Upper lobe of left lung (tissue), 4 donors: ENCODE results near the gene STK11.

Experiments
- EP300 ChIP-seq, 4 donors: sonication (generic); formaldehyde crosslinking; IDR thresholded peaks; one replicate each; pipeline ENCODE4 v1.5.1; 2017; ENCODE audit warnings: antibody characterized with exemption in 4 of 4, control low read depth in 2 of 4
- POLR2A ChIP-seq, 4 donors: fragments of 450-650 bp; IDR thresholded peaks; one replicate each; pipeline ENCODE4 v1.5.1; 2016 to 2017; ENCODE audit warnings: antibody characterized with exemption in 4 of 4, mild to moderate bottlenecking in 2 of 4
- POLR2AphosphoS5 ChIP-seq, 2 donors: sonication (generic); formaldehyde crosslinking; IDR thresholded peaks; one replicate each; pipeline ENCODE4 v1.5.1; 2017; ENCODE audit warnings: antibody characterized with exemption in 2 of 2
- TF ChIP-seq, protein P1 (sequence below), 6 experiments: fragments of 450-650 bp in 4 of 6; fragments of 200-600 bp in 2 of 6; sonication (generic) in 2 of 6; IDR thresholded peaks; one replicate each; pipeline ENCODE4 v1.5.1; 2016 to 2019; ENCODE audit warnings: antibody characterized with exemption in 6 of 6

DNA sequence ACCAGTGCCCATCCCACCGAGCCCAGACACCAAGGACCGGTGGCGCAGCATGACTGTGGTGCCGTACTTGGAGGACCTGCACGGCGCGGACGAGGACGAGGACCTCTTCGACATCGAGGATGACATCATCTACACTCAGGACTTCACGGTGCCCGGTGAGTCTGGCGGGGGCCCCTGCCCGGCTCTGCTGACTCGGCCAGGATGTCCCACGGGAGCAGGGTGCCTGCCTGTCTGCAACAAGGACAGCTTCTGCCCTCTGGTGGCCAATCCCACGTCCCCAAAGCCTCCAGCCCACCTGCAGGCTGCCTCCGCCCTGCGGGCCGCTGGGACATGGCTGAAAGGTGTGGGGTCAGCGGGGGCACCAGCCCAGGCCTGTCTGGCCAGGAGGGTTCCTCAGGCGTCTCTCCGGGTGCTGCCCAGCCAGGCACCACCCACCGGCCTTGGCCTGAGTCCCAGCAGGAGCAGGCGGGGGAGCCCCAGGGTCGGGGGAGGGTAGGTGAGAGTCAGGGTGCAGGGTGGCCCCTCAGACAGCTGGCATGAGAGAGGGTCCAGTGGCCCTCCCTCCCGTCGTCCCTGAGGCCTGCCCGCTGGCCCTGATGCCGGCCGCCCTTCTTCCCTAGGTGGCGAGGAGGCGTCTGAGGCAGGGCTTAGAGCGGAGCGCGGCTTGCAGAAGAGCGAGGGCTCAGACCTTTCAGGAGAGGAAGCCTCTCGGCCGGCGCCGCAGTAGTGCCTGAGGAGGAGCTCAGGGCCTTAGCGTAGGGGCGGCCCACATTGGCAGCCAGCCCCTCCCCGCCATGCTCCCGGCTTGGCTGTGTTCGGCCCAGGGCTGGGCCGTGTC is 17.7 kb downstream of the STK11 start:
- TF ChIP-seq, protein P1, sequence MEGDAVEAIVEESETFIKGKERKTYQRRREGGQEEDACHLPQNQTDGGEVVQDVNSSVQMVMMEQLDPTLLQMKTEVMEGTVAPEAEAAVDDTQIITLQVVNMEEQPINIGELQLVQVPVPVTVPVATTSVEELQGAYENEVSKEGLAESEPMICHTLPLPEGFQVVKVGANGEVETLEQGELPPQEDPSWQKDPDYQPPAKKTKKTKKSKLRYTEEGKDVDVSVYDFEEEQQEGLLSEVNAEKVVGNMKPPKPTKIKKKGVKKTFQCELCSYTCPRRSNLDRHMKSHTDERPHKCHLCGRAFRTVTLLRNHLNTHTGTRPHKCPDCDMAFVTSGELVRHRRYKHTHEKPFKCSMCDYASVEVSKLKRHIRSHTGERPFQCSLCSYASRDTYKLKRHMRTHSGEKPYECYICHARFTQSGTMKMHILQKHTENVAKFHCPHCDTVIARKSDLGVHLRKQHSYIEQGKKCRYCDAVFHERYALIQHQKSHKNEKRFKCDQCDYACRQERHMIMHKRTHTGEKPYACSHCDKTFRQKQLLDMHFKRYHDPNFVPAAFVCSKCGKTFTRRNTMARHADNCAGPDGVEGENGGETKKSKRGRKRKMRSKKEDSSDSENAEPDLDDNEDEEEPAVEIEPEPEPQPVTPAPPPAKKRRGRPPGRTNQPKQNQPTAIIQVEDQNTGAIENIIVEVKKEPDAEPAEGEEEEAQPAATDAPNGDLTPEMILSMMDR (IDR thresholded peaks at IDR 0.05) = peak in 3 of 6 experiments; percentile 11 to 42 (median 28)
- TF ChIP-seq POLR2AphosphoS5 (IDR thresholded peaks at IDR 0.05) (no peak), POLR2A (IDR thresholded peaks at IDR 0.05) (no peak), EP300 (IDR thresholded peaks at IDR 0.05) (no peak)
